ENCODE measurements around the gene PDE4B. TPM values are rescaled to one million over a fixed set of nuclear protein-coding genes. Genes with fewer than 3 reads are reported as not detected.
"Not testable (repeated sequence)": the region's sequence is repeated elsewhere in the genome, so short reads cannot be mapped to it uniquely, and the experiment has no call there.

The PDE4B gene
- total and polyA plus RNA-seq, 12 donors, result 2.0 to 63.2 (median 15.3) TPM

- WGBS, 2 donors, result 90 to 95% methylated on average over 1 of the region's 1 CpG
- DNase-seq (no peak), ATAC-seq (no peak)
- Histone ChIP-seq H3K36me3 (no peaks in the 10 kb centered on the region), H3K27me3 (peaks cover 0 to 10% (median 0%) of the 10 kb centered on the region in 7 donors), H3K4me1 (no peaks in the 10 kb centered on the region), H3K9me3 (peaks cover 0 to 21% (median under 1%) of the 10 kb centered on the region in 11 donors), H3K27ac (no peak overlapping the region), H3K4me3 (no peak overlapping the region)
- TF ChIP-seq CTCF (IDR thresholded peaks at IDR 0.05), result no peak
- intact Hi-C loops (cut with DNase I), result no loop called here
These were observed 73.7 kb downstream of the PDE4B start for GRCh38 chr1:65866439-65866838.

- Histone ChIP-seq H3K27ac (no peak overlapping the region), H3K9me3 (peaks cover 0 to 14% (median 0%) of the 10 kb centered on the region in 11 donors), H3K4me3 (no peak overlapping the region), H3K4me1 (no peaks in the 10 kb centered on the region), H3K36me3 (no peaks in the 10 kb centered on the region), H3K27me3 (peaks cover 0 to 4% (median 0%) of the 10 kb centered on the region in 7 donors)
- DNase-seq (no peak), ATAC-seq (no peak)
- intact Hi-C loops (cut with DNase I), result no loop called here
- no peak for TF ChIP-seq CTCF (IDR thresholded peaks at IDR 0.05)
- WGBS, 2 donors, result 43 to 52% methylated on average over 2 of the region's 2 CpGs
These were observed 79.6 kb downstream of the PDE4B start for GRCh38 chr1:65872301-65872700.

GRCh38 chr1:65878342-65878741, 85.6 kb downstream of the PDE4B start:
- H3K4me3 ChIP-seq; intact Hi-C loops (cut with DNase I); DNase-seq; H3K4me1 ChIP-seq; H3K27me3 ChIP-seq; H3K27ac ChIP-seq; H3K36me3 ChIP-seq; ATAC-seq: not testable (repeated sequence)
- H3K9me3 ChIP-seq, result peaks cover 0 to 24% (median 0%) of the 10 kb centered on the region in 11 donors
- WGBS, 2 donors, result 81 to 86% methylated on average over 3 of the region's 3 CpGs

- Histone ChIP-seq H3K27ac (no peak overlapping the region), H3K4me3 (no peak overlapping the region), H3K36me3 (no peaks in the 10 kb centered on the region), H3K4me1 (no peaks in the 10 kb centered on the region), H3K9me3 (peaks cover 0 to 24% (median 0%) of the 10 kb centered on the region in 11 donors), H3K27me3 (no peaks in the 10 kb centered on the region)
- ATAC-seq (no peak), DNase-seq (no peak)
- TF ChIP-seq CTCF (IDR thresholded peaks at IDR 0.05), result no peak
- intact Hi-C loops (cut with DNase I), result no loop called here
- WGBS, 2 donors, result 70 to 71% methylated on average over 4 of the region's 4 CpGs
These were observed 87.9 kb downstream of the PDE4B start for GRCh38 chr1:65880611-65881010.

- Histone ChIP-seq H3K4me3 (no peak overlapping the region), H3K27me3 (no peaks in the 10 kb centered on the region), H3K9me3 (peaks cover 0 to 23% (median 0%) of the 10 kb centered on the region in 11 donors), H3K36me3 (no peaks in the 10 kb centered on the region), H3K27ac (no peak overlapping the region), H3K4me1 (no peaks in the 10 kb centered on the region)
- no peak for DNase-seq
- WGBS, 2 donors, result 47 to 50% methylated on average over 2 of the region's 2 CpGs
- no peak for ATAC-seq
- intact Hi-C loops (cut with DNase I), result no loop called here
- no peak for TF ChIP-seq CTCF (IDR thresholded peaks at IDR 0.05)
These were observed 88.4 kb downstream of the PDE4B start for GRCh38 chr1:65881067-65881594.
